OCI-LY1 (cell line): ENCODE results near the gene RECK.

ENCODE experiments used
- CTCF ChIP-seq: fragments of 200-600 bp; sonication (generic), shearing (Covaris generic); IDR thresholded peaks from 2 replicates; pipeline ENCODE4 v1.5.1; 2017; ENCODE audit warnings: mild to moderate bottlenecking, antibody characterized with exemption, low read length, moderate library complexity, mixed read lengths
- EZH2 ChIP-seq: fragments of 200-600 bp; sonication (generic), shearing (Covaris generic); IDR thresholded peaks from 2 replicates; pipeline ENCODE4 v1.8.0; 2017; ENCODE audit warnings: borderline replicate concordance, mixed run types, mild to moderate bottlenecking, antibody characterized with exemption, low read length, moderate library complexity, mixed read lengths

GRCh38 chr9:36164989-36165388, 128.3 kb downstream of the RECK start:
- no peak for TF ChIP-seq CTCF
- no peak for TF ChIP-seq EZH2
